Endodermal cell (in vitro differentiated cells): Measurements from ENCODE around the gene DMXL2. TPM values are rescaled to one million over a fixed set of nuclear protein-coding genes. Genes with fewer than 3 reads are reported as not detected.
A peak's percentile ranks its signal among the peaks of the same experiment; 100 is the strongest.
"Not testable (repeated sequence)": the region's sequence is repeated elsewhere in the genome, so short reads cannot be mapped to it uniquely, and the experiment has no call there.

Source experiments
- DNase-seq: peaks from one replicate; pipeline ENCODE4 v3.0.0-alpha.2; 2017
- H3K27ac ChIP-seq: 2 replicates; pipeline ENCODE4 v1.5.1; 2013; ENCODE audit warnings: mild to moderate bottlenecking, low read depth, low read length, moderate library complexity
- H3K27me3 ChIP-seq: 2 replicates; pipeline ENCODE4 v1.6.1; 2013; ENCODE audit warnings: mild to moderate bottlenecking, low read length, moderate library complexity; ENCODE audit not compliant: insufficient read depth, control insufficient read depth, poor library complexity, severe bottlenecking
- H3K36me3 ChIP-seq: 2 replicates; pipeline ENCODE4 v1.7.0; 2013; ENCODE audit warnings: mild to moderate bottlenecking, low read length, moderate library complexity; ENCODE audit not compliant: control insufficient read depth, insufficient read depth
- H3K4me1 ChIP-seq: one replicate; pipeline ENCODE4 v1.7.0; 2013; ENCODE audit warnings: low read length; ENCODE audit not compliant: control insufficient read depth, insufficient read depth
- H3K4me3 ChIP-seq: 2 replicates; pipeline ENCODE4 v1.5.1; 2013; ENCODE audit warnings: mild to moderate bottlenecking, low read length, moderate library complexity
- H3K9ac ChIP-seq: 2 replicates; pipeline ENCODE4 v1.6.1; 2013; ENCODE audit warnings: mild to moderate bottlenecking, low read length, moderate library complexity; ENCODE audit not compliant: poor library complexity, severe bottlenecking; ENCODE audit errors: extremely low read depth
- H3K9me3 ChIP-seq: 2 replicates; pipeline ENCODE4 v1.6.1; 2013; ENCODE audit warnings: mild to moderate bottlenecking, low read length, moderate library complexity; ENCODE audit not compliant: control insufficient read depth
- H3K27ac Mint-ChIP-seq: 2 replicates; pipeline ENCODE4 v1.8.0; 2020; ENCODE audit warnings: mixed read lengths
- H3K27me3 Mint-ChIP-seq: 2 replicates; pipeline ENCODE4 v1.8.0; 2021; ENCODE audit warnings: mild to moderate bottlenecking, mixed read lengths; ENCODE audit not compliant: insufficient read depth
- H3K36me3 Mint-ChIP-seq: 2 replicates; pipeline ENCODE4 v1.8.0; 2020; ENCODE audit warnings: low read depth, mixed read lengths
- H3K4me1 Mint-ChIP-seq: 2 replicates; pipeline ENCODE4 v1.8.0; 2020; ENCODE audit warnings: mixed read lengths
- H3K4me3 Mint-ChIP-seq: 2 replicates; pipeline ENCODE4 v1.8.0; 2020; ENCODE audit warnings: mild to moderate bottlenecking, moderate library complexity, mixed read lengths
- H3K9me3 Mint-ChIP-seq: 2 replicates; pipeline ENCODE4 v1.8.0; 2020; ENCODE audit warnings: mild to moderate bottlenecking, mixed read lengths
- WGBS, 2 experiments: methylation state at CpG; one replicate each; pipeline versions ENCODE4 v1.1.5 to v1.1.7; 2013; ENCODE audit warnings: missing lambda C conversion rate in 2 of 2, mixed read lengths in 1 of 2; ENCODE audit not compliant: insufficient coverage in 1 of 2, insufficient read length in 1 of 2; 5-methylcytosine and 5-hydroxymethylcytosine counted together
- total RNA-seq, 2 donors: library from RNA; stranded (reverse); fragmentation: NEBNext Ultra II Directional in 1 of 2; extraction: Animal tissue kit (Norgen Biotek cat#: 25700) in 1 of 2; gene quantifications; 2 replicates in 1 of 2; 3 replicates in 1 of 2; pipeline ENCODE4 v1.2.1, GENCODE V29; 2021
- TF ChIP-seq, protein P1 (sequence below): fragments of 200-600 bp; sonication (generic); conservative IDR thresholded peaks from 2 replicates; pipeline ENCODE4 v1.5.0; 2021; ENCODE audit warnings: antibody characterized with exemption, mild to moderate bottlenecking

Gene DMXL2
- total RNA-seq, 2 donors from 2014 or later: 20.8 to 31.5 TPM

DNA sequence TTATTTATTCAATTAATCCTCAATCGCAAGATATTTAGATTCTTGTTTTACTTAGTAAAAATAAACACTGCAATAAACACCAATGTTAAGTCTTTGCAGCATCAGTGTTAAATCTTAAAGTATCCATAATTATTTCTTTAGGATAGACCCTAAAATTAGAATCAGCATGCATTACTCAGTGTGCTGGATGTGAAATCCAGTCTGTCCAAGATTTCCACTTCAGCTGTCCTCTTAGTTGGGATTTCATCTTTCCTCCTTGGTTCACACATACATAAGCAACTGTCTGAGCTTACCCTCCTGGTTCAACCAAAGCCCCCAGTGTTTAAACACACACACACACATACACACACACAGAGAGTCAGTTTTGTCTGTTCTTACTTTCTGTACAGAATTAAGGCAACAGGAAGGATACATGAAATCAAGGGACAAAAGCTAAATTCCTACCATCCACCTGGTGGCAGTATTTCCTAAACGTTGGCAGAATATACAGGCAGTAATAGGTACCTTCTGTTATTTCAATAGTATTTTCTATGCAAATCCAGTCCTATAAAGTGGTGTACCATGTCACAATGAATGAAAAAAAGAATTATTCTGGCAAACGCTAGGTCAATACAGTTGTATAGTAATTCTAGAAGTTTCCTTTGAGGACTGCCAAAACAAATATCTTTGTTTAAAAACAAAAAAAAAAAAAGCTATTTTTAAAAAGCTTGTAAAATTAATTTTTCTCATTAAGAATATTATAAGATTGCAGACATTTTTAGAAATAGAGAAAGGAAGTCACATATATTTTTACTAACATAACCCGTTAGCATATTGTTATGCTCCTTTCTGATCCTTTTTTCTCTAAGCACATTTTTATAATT lies 27.3 kb upstream of the DMXL2 start:
- Histone ChIP-seq H3K4me3 (no peak overlapping the region), H3K4me1 (no peaks in the 10 kb centered on the region), H3K27ac (no peak overlapping the region), H3K9ac (no peak overlapping the region), H3K36me3 (no peaks in the 10 kb centered on the region), H3K27me3 (no peaks in the 10 kb centered on the region), H3K9me3 (no peaks in the 10 kb centered on the region)
- no peak overlapping the region for H3K4me3 Mint-ChIP-seq
- H3K4me1 Mint-ChIP-seq: no peaks in the 10 kb centered on the region
- DNase-seq: peak; percentile 53
- H3K27me3 Mint-ChIP-seq: no peaks in the 10 kb centered on the region
- no peak overlapping the region for H3K27ac Mint-ChIP-seq
- H3K9me3 Mint-ChIP-seq: no peaks in the 10 kb centered on the region
- H3K36me3 Mint-ChIP-seq: no peaks in the 10 kb centered on the region
- TF ChIP-seq, protein P1, sequence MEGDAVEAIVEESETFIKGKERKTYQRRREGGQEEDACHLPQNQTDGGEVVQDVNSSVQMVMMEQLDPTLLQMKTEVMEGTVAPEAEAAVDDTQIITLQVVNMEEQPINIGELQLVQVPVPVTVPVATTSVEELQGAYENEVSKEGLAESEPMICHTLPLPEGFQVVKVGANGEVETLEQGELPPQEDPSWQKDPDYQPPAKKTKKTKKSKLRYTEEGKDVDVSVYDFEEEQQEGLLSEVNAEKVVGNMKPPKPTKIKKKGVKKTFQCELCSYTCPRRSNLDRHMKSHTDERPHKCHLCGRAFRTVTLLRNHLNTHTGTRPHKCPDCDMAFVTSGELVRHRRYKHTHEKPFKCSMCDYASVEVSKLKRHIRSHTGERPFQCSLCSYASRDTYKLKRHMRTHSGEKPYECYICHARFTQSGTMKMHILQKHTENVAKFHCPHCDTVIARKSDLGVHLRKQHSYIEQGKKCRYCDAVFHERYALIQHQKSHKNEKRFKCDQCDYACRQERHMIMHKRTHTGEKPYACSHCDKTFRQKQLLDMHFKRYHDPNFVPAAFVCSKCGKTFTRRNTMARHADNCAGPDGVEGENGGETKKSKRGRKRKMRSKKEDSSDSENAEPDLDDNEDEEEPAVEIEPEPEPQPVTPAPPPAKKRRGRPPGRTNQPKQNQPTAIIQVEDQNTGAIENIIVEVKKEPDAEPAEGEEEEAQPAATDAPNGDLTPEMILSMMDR: peak; percentile 88
- WGBS, 2 experiments: 20 to 83% methylated on average over 1 to 3 of the region's 4 CpGs

DNA sequence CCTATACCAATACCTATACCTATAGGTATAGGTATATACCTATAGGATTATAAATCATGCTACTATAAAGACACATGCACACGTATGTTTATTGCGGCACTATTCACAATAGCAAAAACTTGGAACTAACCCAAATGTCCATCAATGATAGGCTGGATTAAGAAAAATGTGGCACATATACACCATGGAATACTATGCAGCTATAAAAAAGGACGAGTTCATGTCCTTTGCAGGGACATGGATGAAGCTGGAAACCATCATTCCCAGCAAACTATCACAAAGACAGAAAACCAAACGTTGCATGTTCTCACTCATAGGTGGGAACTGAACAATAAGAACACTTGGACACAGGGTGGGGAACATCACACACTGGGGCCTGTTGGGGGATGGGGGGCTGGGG lies 26.1 kb upstream of the DMXL2 start:
- DNase-seq, H3K4me3 ChIP-seq: not testable (repeated sequence)
- WGBS, 2 experiments: 76% methylated on average over 4 of the region's 4 CpGs; no CpG with 5 or more reads in 1 of the 2 experiments

DNA sequence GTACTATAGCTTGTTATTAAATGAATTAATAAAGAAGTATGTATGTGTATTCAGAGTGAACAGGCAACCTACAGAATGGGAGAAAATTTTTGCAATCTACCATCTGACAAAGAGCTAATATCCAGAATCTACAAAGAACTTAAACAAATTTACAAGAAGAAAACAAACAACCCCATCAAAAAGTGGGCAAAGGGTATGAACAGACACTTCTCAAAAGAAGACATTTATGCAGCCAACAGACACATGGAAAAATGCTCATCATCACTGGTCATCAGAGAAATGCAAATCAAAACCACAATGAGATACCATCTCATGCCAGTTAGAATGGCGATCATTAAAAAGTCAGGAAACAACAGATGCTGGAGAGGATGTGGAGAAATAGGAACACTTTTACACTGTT lies 25.5 kb upstream of the DMXL2 start:
- H3K9me3 ChIP-seq, H3K27me3 Mint-ChIP-seq, H3K36me3 ChIP-seq, H3K9ac ChIP-seq, H3K4me1 Mint-ChIP-seq, H3K36me3 Mint-ChIP-seq, H3K4me1 ChIP-seq, H3K4me3 Mint-ChIP-seq, H3K27ac Mint-ChIP-seq, H3K27ac ChIP-seq, H3K27me3 ChIP-seq, DNase-seq, H3K4me3 ChIP-seq, H3K9me3 Mint-ChIP-seq: not testable (repeated sequence)
- WGBS, 2 experiments: 89% methylated on average over 1 of the region's 1 CpG; no CpG with 5 or more reads in 1 of the 2 experiments

More for the DNA sequence above, 26.1 kb upstream of the DMXL2 start:
- H3K27ac Mint-ChIP-seq, H3K27me3 Mint-ChIP-seq, H3K27me3 ChIP-seq, H3K9me3 ChIP-seq, H3K4me3 Mint-ChIP-seq, H3K36me3 Mint-ChIP-seq, H3K9me3 Mint-ChIP-seq, H3K4me1 Mint-ChIP-seq, H3K27ac ChIP-seq, H3K4me1 ChIP-seq, H3K36me3 ChIP-seq, H3K9ac ChIP-seq: not testable (repeated sequence)

DNA sequence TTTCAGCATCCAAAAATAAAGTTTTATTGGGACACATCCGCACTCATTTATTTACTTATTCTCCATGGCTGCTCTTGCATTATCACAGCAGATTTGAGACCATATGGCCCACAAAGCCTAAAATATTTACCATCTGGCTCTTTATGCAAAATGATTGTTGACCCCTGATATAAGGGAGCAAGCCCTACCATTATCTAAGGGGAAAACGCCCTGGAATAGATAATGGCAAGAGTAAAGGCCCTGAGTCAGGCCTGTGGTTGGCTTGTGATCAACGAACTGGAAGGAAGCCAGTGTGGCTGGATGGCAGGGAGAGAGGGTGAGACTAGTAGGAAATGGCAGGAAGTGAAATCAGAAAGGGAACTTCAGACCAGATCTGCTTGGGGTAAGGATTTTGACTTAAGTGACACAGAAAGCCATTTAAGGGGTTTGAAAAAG lies 24.6 kb upstream of the DMXL2 start:
- Mint-ChIP-seq H3K27me3 (no peaks in the 10 kb centered on the region), H3K36me3 (no peaks in the 10 kb centered on the region), H3K4me3 (no peak overlapping the region), H3K9me3 (no peaks in the 10 kb centered on the region), H3K27ac (no peak overlapping the region), H3K4me1 (no peaks in the 10 kb centered on the region)
- Histone ChIP-seq H3K9me3 (no peaks in the 10 kb centered on the region), H3K27me3 (no peaks in the 10 kb centered on the region), H3K9ac (no peak overlapping the region), H3K4me1 (no peaks in the 10 kb centered on the region), H3K36me3 (no peaks in the 10 kb centered on the region), H3K4me3 (no peak overlapping the region), H3K27ac (no peak overlapping the region)
- 90 to 92% methylated on average over 2 to 3 of the region's 3 CpGs for WGBS, 2 experiments
- TF ChIP-seq, protein P1: no peak
- DNase-seq: no peak
